WTC11 (cell line): ENCODE measurements around the gene BTBD8. TPM values are rescaled to one million over a fixed set of nuclear protein-coding genes. Genes with fewer than 3 reads are reported as not detected.

Source experiments
- ATAC-seq: fragments of 200-7000 bp; cut with Tn5 transposase; 2 replicates; pipeline ENCODE4 v1.10.0; 2021; ENCODE audit warnings: mild to moderate bottlenecking, moderate library complexity
- CTCF ChIA-PET: fragments of 300-600 bp; sonication (Branson Sonifier 250); formaldehyde crosslinking; loops from one replicate; lab custom pipeline; 2021; ENCODE audit warnings: antibody characterized with exemption; lab: Charles Lee
- POLR2A ChIA-PET: fragments of 350-600 bp; sonication (Branson Sonifier 250); formaldehyde crosslinking; loops from one replicate; lab custom pipeline; 2021; ENCODE audit warnings: antibody characterized with exemption; lab: Charles Lee
- DNase-seq: peaks from one replicate; pipeline ENCODE4 v3.0.0; 2021; ENCODE audit warnings: low spot score
- H3K27ac Mint-ChIP-seq: 2 replicates; pipeline ENCODE4 v1.8.0; 2021; ENCODE audit warnings: mixed read lengths
- H3K27me3 Mint-ChIP-seq: 2 replicates; pipeline ENCODE4 v1.8.0; 2021; ENCODE audit warnings: low read depth, mild to moderate bottlenecking, moderate library complexity, mixed read lengths
- H3K36me3 Mint-ChIP-seq: 2 replicates; pipeline ENCODE4 v1.8.0; 2021; ENCODE audit warnings: mixed read lengths
- H3K4me1 Mint-ChIP-seq: 2 replicates; pipeline ENCODE4 v1.8.0; 2022; ENCODE audit warnings: mixed read lengths
- H3K4me3 Mint-ChIP-seq: 2 replicates; pipeline ENCODE4 v1.8.0; 2021; ENCODE audit warnings: mild to moderate bottlenecking, moderate library complexity, mixed read lengths
- H3K9me3 Mint-ChIP-seq: 2 replicates; pipeline ENCODE4 v1.8.0; 2021; ENCODE audit warnings: mixed read lengths
- ARID4B ChIP-seq: sonication (generic); formaldehyde crosslinking; IDR thresholded peaks from 2 replicates; pipeline ENCODE4 v1.8.0; 2023; ENCODE audit warnings: missing genetic modification reagents, mild to moderate bottlenecking, borderline replicate concordance
- ATF2 ChIP-seq: sonication (generic); formaldehyde crosslinking; IDR thresholded peaks from 2 replicates; pipeline ENCODE4 v1.8.1; 2022; ENCODE audit warnings: low read depth, missing genetic modification reagents, borderline replicate concordance
- ATF6 ChIP-seq: sonication (generic); formaldehyde crosslinking; IDR thresholded peaks from 2 replicates; pipeline ENCODE4 v1.8.1; 2023; ENCODE audit warnings: mild to moderate bottlenecking, missing genetic modification reagents
- CREB1 ChIP-seq: sonication (generic); formaldehyde crosslinking; IDR thresholded peaks from 2 replicates; pipeline ENCODE4 v1.8.0; 2023; ENCODE audit warnings: mild to moderate bottlenecking, missing genetic modification reagents
- E2F4 ChIP-seq: sonication (generic); formaldehyde crosslinking; IDR thresholded peaks from 2 replicates; pipeline ENCODE4 v1.8.1; 2022; ENCODE audit warnings: low read depth, mild to moderate bottlenecking, moderate library complexity, missing genetic modification reagents, borderline replicate concordance
- GABPB1 ChIP-seq: sonication (generic); formaldehyde crosslinking; IDR thresholded peaks from 2 replicates; pipeline ENCODE4 v1.8.1; 2023; ENCODE audit warnings: mild to moderate bottlenecking, missing genetic modification reagents
- GTF2I ChIP-seq: fragments of 250-450 bp; sonication (Bioruptor Pico); conservative IDR thresholded peaks from 2 replicates; pipeline ENCODE4 v1.4.0; 2021; ENCODE audit warnings: mild to moderate bottlenecking
- MAX ChIP-seq: sonication (generic); formaldehyde crosslinking; IDR thresholded peaks from 2 replicates; pipeline ENCODE4 v1.8.0; 2022; ENCODE audit warnings: mild to moderate bottlenecking, missing genetic modification reagents
- MLX ChIP-seq: sonication (generic); formaldehyde crosslinking; IDR thresholded peaks from 2 replicates; pipeline ENCODE4 v1.8.1; 2023; ENCODE audit warnings: mild to moderate bottlenecking, missing genetic modification reagents, moderate library complexity
- NR1H2 ChIP-seq: sonication (generic); formaldehyde crosslinking; IDR thresholded peaks from 2 replicates; pipeline ENCODE4 v1.9.0; 2021; ENCODE audit warnings: mild to moderate bottlenecking, moderate library complexity, missing genetic modification reagents
- NR2C2 ChIP-seq: sonication (generic); formaldehyde crosslinking; IDR thresholded peaks from 2 replicates; pipeline ENCODE4 v1.8.0; 2022; ENCODE audit warnings: mild to moderate bottlenecking, missing genetic modification reagents
- OVOL2 ChIP-seq: fragments of 250-450 bp; sonication (Bioruptor Pico); IDR thresholded peaks from 2 replicates; pipeline ENCODE4 v1.9.0; 2021; ENCODE audit warnings: mild to moderate bottlenecking, borderline replicate concordance
- TEAD1 ChIP-seq: sonication (generic); formaldehyde crosslinking; IDR thresholded peaks from 2 replicates; pipeline ENCODE4 v1.8.0; 2022; ENCODE audit warnings: mild to moderate bottlenecking, missing genetic modification reagents
- TP53 ChIP-seq: sonication (generic); formaldehyde crosslinking; IDR thresholded peaks from 2 replicates; pipeline ENCODE4 v1.8.1; 2023; ENCODE audit warnings: mild to moderate bottlenecking, missing genetic modification reagents
- ZNF138 ChIP-seq: sonication (generic); formaldehyde crosslinking; conservative IDR thresholded peaks from 2 replicates; pipeline ENCODE4 v1.8.1; 2022; ENCODE audit warnings: mild to moderate bottlenecking, moderate library complexity, missing genetic modification reagents
- ZNF232 ChIP-seq: sonication (generic); formaldehyde crosslinking; IDR thresholded peaks from 2 replicates; pipeline ENCODE4 v1.8.0; 2022; ENCODE audit warnings: mild to moderate bottlenecking, missing genetic modification reagents
- ZNF317 ChIP-seq: sonication (generic); formaldehyde crosslinking; IDR thresholded peaks from 2 replicates; pipeline ENCODE4 v1.8.1; 2023; ENCODE audit warnings: low read depth, mild to moderate bottlenecking, moderate library complexity, missing genetic modification reagents, borderline replicate concordance
- ZNF396 ChIP-seq: fragments of 250-450 bp; sonication (Bioruptor Pico); IDR thresholded peaks from 2 replicates; pipeline ENCODE4 v1.8.0; 2021; ENCODE audit warnings: mild to moderate bottlenecking, moderate library complexity, borderline replicate concordance
- total RNA-seq: library from RNA; stranded (reverse); gene quantifications from 3 replicates; pipeline ENCODE4 v1.2.3, GENCODE V29; 2021

Gene BTBD8
- total RNA-seq, 1 experiment from 2014 or later = 3.7 TPM

- H3K9me3 Mint-ChIP-seq = no peaks in the 10 kb centered on the region
- ATAC-seq (no peak), DNase-seq (no peak)
- H3K27me3 Mint-ChIP-seq = no peaks in the 10 kb centered on the region
- no peak overlapping the region for H3K4me3 Mint-ChIP-seq
- ChIA-PET POLR2A (no interaction called here), CTCF (no interaction called here)
- no peak for TF ChIP-seq NR1H2 (CRISPR knock-in tag)
- no peak for TF ChIP-seq MLX
- TF ChIP-seq ZNF396 (CRISPR knock-in tag) = no peak
- TF ChIP-seq E2F4 (CRISPR knock-in tag) = no peak
- TF ChIP-seq GTF2I (CRISPR knock-in tag) = no peak
- no peak for TF ChIP-seq CREB1 (CRISPR knock-in tag)
- TF ChIP-seq ATF2 (CRISPR knock-in tag) = no peak
- TF ChIP-seq ZNF138 (CRISPR knock-in tag) = no peak
- no peak for TF ChIP-seq TEAD1 (CRISPR knock-in tag)
- no peak for TF ChIP-seq NR2C2 (CRISPR knock-in tag)
- TF ChIP-seq ARID4B (CRISPR knock-in tag) = no peak
- no peak for TF ChIP-seq TP53 (CRISPR knock-in tag)
- no peak for TF ChIP-seq ZNF317 (CRISPR knock-in tag)
- H3K36me3 Mint-ChIP-seq = no peaks in the 10 kb centered on the region
- H3K27ac Mint-ChIP-seq = no peak overlapping the region
- no peaks in the 10 kb centered on the region; the same call in 1 of the 2 replicates for H3K4me1 Mint-ChIP-seq
Measured at GRCh38 chr1:92094090-92094489, 13.9 kb downstream of the BTBD8 start.

- H3K4me1 Mint-ChIP-seq = no peaks in the 10 kb centered on the region; the same call in 1 of the 2 replicates
- CTCF ChIA-PET = no interaction called here
- no peaks in the 10 kb centered on the region for H3K27me3 Mint-ChIP-seq
- ATAC-seq = no peak
- POLR2A ChIA-PET = no interaction called here
- no peaks in the 10 kb centered on the region for H3K9me3 Mint-ChIP-seq
- H3K4me3 Mint-ChIP-seq = no peak overlapping the region
- H3K27ac Mint-ChIP-seq = no peak overlapping the region
- H3K36me3 Mint-ChIP-seq = no peaks in the 10 kb centered on the region
- no peak for DNase-seq
- TF ChIP-seq GABPB1 (CRISPR knock-in tag) = no peak
- TF ChIP-seq ATF6 (CRISPR knock-in tag) = no peak
- TF ChIP-seq OVOL2 (CRISPR knock-in tag) = no peak
- TF ChIP-seq ARID4B (CRISPR knock-in tag) = no peak
- no peak for TF ChIP-seq MAX (CRISPR knock-in tag)
- TF ChIP-seq ZNF232 (CRISPR knock-in tag) = no peak
Measured at GRCh38 chr1:92094595-92094994, 14.4 kb downstream of the BTBD8 start.
